Glutamatergic neuron (in vitro differentiated cells): ENCODE measurements around the gene FARS2. TPM values are rescaled to one million over a fixed set of nuclear protein-coding genes. Genes with fewer than 3 reads are reported as not detected.
A peak's percentile ranks its signal among the peaks of the same experiment; 100 is the strongest.

Experiments
- DNase-seq: peaks from one replicate; pipeline ENCODE4 v3.0.0; 2022
- H3K27ac Mint-ChIP-seq: one replicate; pipeline ENCODE4 v1.8.0; 2020; ENCODE audit warnings: mild to moderate bottlenecking, mixed read lengths, inconsistent platforms; ENCODE audit not compliant: unreplicated experiment
- H3K27me3 Mint-ChIP-seq: one replicate; pipeline ENCODE4 v1.8.0; 2020; ENCODE audit warnings: mild to moderate bottlenecking, moderate library complexity, mixed read lengths, inconsistent platforms; ENCODE audit not compliant: unreplicated experiment
- H3K36me3 Mint-ChIP-seq: one replicate; pipeline ENCODE4 v1.8.0; 2020; ENCODE audit warnings: mild to moderate bottlenecking, mixed read lengths, inconsistent platforms; ENCODE audit not compliant: unreplicated experiment
- H3K4me1 Mint-ChIP-seq: one replicate; pipeline ENCODE4 v1.8.0; 2020; ENCODE audit warnings: mild to moderate bottlenecking, low read depth, mixed read lengths, inconsistent platforms; ENCODE audit not compliant: unreplicated experiment
- H3K4me3 Mint-ChIP-seq: one replicate; pipeline ENCODE4 v1.8.0; 2020; ENCODE audit warnings: mild to moderate bottlenecking, mixed read lengths, inconsistent platforms; ENCODE audit not compliant: unreplicated experiment
- H3K9me3 Mint-ChIP-seq: one replicate; pipeline ENCODE4 v1.8.0; 2020; ENCODE audit warnings: mild to moderate bottlenecking, moderate library complexity, mixed read lengths, inconsistent platforms; ENCODE audit not compliant: unreplicated experiment
- CTCF ChIP-seq: fragments of 200-600 bp; sonication (generic); IDR thresholded peaks from one replicate; pipeline ENCODE4 v1.5.0; 2021; ENCODE audit not compliant: partially characterized antibody, unreplicated experiment
- total RNA-seq: library from RNA; stranded (reverse); fragmentation: NEBNext Ultra II Directional; extraction: Animal tissue kit (Norgen Biotek cat#: 25700); gene quantifications from one replicate; pipeline ENCODE4 v1.2.1, GENCODE V29; 2021; ENCODE audit not compliant: unreplicated experiment

Gene FARS2
- total RNA-seq, 1 donor from 2014 or later: 14.2 TPM

- peaks cover 13% of the 10 kb centered on the region for H3K27me3 Mint-ChIP-seq
- H3K36me3 Mint-ChIP-seq: peaks cover 18% of the 10 kb centered on the region
- no peak overlapping the region for H3K4me3 Mint-ChIP-seq
- H3K27ac Mint-ChIP-seq: no peak overlapping the region
- DNase-seq: no peak
- no peak for TF ChIP-seq CTCF
- H3K4me1 Mint-ChIP-seq: peaks cover 38% of the 10 kb centered on the region
- H3K9me3 Mint-ChIP-seq: peaks cover 22% of the 10 kb centered on the region
Measured at GRCh38 chr6:5759571-5759970, 498.3 kb downstream of the FARS2 start.

- Mint-ChIP-seq H3K9me3 (peaks cover 12% of the 10 kb centered on the region), H3K4me3 (peak overlapping the region; percentile 4), H3K36me3 (peaks cover 2% of the 10 kb centered on the region), H3K27ac (no peak overlapping the region), H3K4me1 (peaks cover 50% of the 10 kb centered on the region), H3K27me3 (peaks cover 14% of the 10 kb centered on the region)
- DNase-seq: no peak
- no peak for TF ChIP-seq CTCF
Measured at GRCh38 chr6:5761370-5761769, 500.1 kb downstream of the FARS2 start.

GRCh38 chr6:5762561-5762968 lies 501.3 kb downstream of the FARS2 start:
- Mint-ChIP-seq H3K4me3 (peak overlapping the region; percentile 71), H3K36me3 (peaks cover 5% of the 10 kb centered on the region), H3K27me3 (peaks cover 14% of the 10 kb centered on the region), H3K4me1 (peaks cover 50% of the 10 kb centered on the region), H3K27ac (peak overlapping the region; percentile 96), H3K9me3 (peaks cover 18% of the 10 kb centered on the region)
- peak; percentile 47 for DNase-seq
- TF ChIP-seq CTCF: no peak

- DNase-seq: no peak
- Mint-ChIP-seq H3K4me1 (peaks cover 50% of the 10 kb centered on the region), H3K4me3 (no peak overlapping the region), H3K27ac (peak overlapping the region; percentile 76), H3K36me3 (peaks cover 10% of the 10 kb centered on the region), H3K27me3 (peaks cover 14% of the 10 kb centered on the region), H3K9me3 (peaks cover 20% of the 10 kb centered on the region)
- TF ChIP-seq CTCF: no peak
Measured at GRCh38 chr6:5763407-5763806, 502.1 kb downstream of the FARS2 start.

GRCh38 chr6:5763871-5764270 lies 502.6 kb downstream of the FARS2 start:
- no peak for TF ChIP-seq CTCF
- H3K4me3 Mint-ChIP-seq: no peak overlapping the region
- peaks cover 22% of the 10 kb centered on the region for H3K9me3 Mint-ChIP-seq
- peaks cover 15% of the 10 kb centered on the region for H3K27me3 Mint-ChIP-seq
- H3K36me3 Mint-ChIP-seq: peaks cover 15% of the 10 kb centered on the region
- DNase-seq: no peak
- H3K4me1 Mint-ChIP-seq: peaks cover 50% of the 10 kb centered on the region
- peak overlapping the region; percentile 56 for H3K27ac Mint-ChIP-seq
